ENCODE measurements around the gene LIX1. TPM values are rescaled to one million over a fixed set of nuclear protein-coding genes. Genes with fewer than 3 reads are reported as not detected.

The LIX1 gene
- total and polyA plus RNA-seq, 7 donors, result 0.54 to 3.6 (median 1.7) TPM; not detected in 2

GRCh38 chr5:97070234-97070633 is 72.2 kb downstream of the LIX1 start:
- DNase-seq, result no peak
- Histone ChIP-seq H3K9me3 (no peaks in the 10 kb centered on the region), H3K27ac (peak overlapping the region in 3 of 4 donors; percentile 69 to 81 (median 78)), H3K4me3 (no peak overlapping the region), H3K36me3 (no peaks in the 10 kb centered on the region), H3K4me1 (peaks cover 0 to 32% (median 19%) of the 10 kb centered on the region in 4 donors), H3K27me3 (no peaks in the 10 kb centered on the region)
- no peak for TF ChIP-seq POLR2AphosphoS5 (IDR thresholded peaks at IDR 0.05)
- TF ChIP-seq EP300 (IDR thresholded peaks at IDR 0.05), result no peak
- no peak for TF ChIP-seq POLR2A (IDR thresholded peaks at IDR 0.05)
- TF ChIP-seq CTCF (IDR thresholded peaks at IDR 0.05), result no peak
- intact Hi-C loops (cut with DNase I), result no loop called here

- TF ChIP-seq EP300 (IDR thresholded peaks at IDR 0.05) (no peak), POLR2A (IDR thresholded peaks at IDR 0.05) (no peak), POLR2AphosphoS5 (IDR thresholded peaks at IDR 0.05) (peak in 2 of 4 donors; percentile 65), CTCF (IDR thresholded peaks at IDR 0.05) (no peak)
- 77 to 85% methylated on average over 4 of the region's 4 CpGs for WGBS, 2 donors
Observed at GRCh38 chr5:97067296-97067850, 75.0 kb downstream of the LIX1 start.

GRCh38 chr5:97065475-97065874 is 76.9 kb downstream of the LIX1 start:
- no peak for DNase-seq
- 88 to 91% methylated on average over 2 of the region's 2 CpGs for WGBS, 2 donors
- Histone ChIP-seq H3K36me3 (no peaks in the 10 kb centered on the region), H3K9me3 (no peaks in the 10 kb centered on the region), H3K27me3 (no peaks in the 10 kb centered on the region), H3K4me3 (no peak overlapping the region), H3K27ac (no peak overlapping the region), H3K4me1 (peaks cover 0 to 17% (median 9%) of the 10 kb centered on the region in 4 donors)
- intact Hi-C loops (cut with DNase I), result no loop called here
- TF ChIP-seq EP300 (IDR thresholded peaks at IDR 0.05), result no peak
- TF ChIP-seq POLR2A (IDR thresholded peaks at IDR 0.05), result no peak
- no peak for TF ChIP-seq CTCF (IDR thresholded peaks at IDR 0.05)
- no peak for TF ChIP-seq POLR2AphosphoS5 (IDR thresholded peaks at IDR 0.05)

More at GRCh38 chr5:97067296-97067850, 75.0 kb downstream of the LIX1 start:
- DNase-seq, result no peak
- Histone ChIP-seq H3K27ac (peak overlapping the region in 2 of 4 donors; percentile 19 to 55), H3K4me3 (no peak overlapping the region), H3K4me1 (peaks cover 0 to 32% (median 19%) of the 10 kb centered on the region in 4 donors), H3K27me3 (no peaks in the 10 kb centered on the region), H3K9me3 (no peaks in the 10 kb centered on the region), H3K36me3 (no peaks in the 10 kb centered on the region)
- intact Hi-C loops (cut with DNase I), result no loop called here

- H3K27me3 ChIP-seq, result no peaks in the 10 kb centered on the region
- H3K27ac ChIP-seq, result no peak overlapping the region
- no peaks in the 10 kb centered on the region for H3K36me3 ChIP-seq
- intact Hi-C loops (cut with DNase I), result no loop called here
- 90 to 96% methylated on average over 1 of the region's 1 CpG for WGBS, 2 donors
- H3K4me3 ChIP-seq, result no peak overlapping the region
- no peak for DNase-seq
- TF ChIP-seq CTCF (IDR thresholded peaks at IDR 0.05) (no peak), EP300 (IDR thresholded peaks at IDR 0.05) (no peak), POLR2A (IDR thresholded peaks at IDR 0.05) (no peak), POLR2AphosphoS5 (IDR thresholded peaks at IDR 0.05) (no peak)
- peaks cover 0 to 17% (median 9%) of the 10 kb centered on the region in 4 donors for H3K4me1 ChIP-seq
- no peaks in the 10 kb centered on the region for H3K9me3 ChIP-seq
Observed at GRCh38 chr5:97063251-97063650, 79.2 kb downstream of the LIX1 start.

- H3K36me3 ChIP-seq, result no peaks in the 10 kb centered on the region
- 85 to 88% methylated on average over 8 of the region's 8 CpGs for WGBS, 2 donors
- no peak for TF ChIP-seq CTCF (IDR thresholded peaks at IDR 0.05)
- TF ChIP-seq POLR2AphosphoS5 (IDR thresholded peaks at IDR 0.05), result no peak
- TF ChIP-seq POLR2A (IDR thresholded peaks at IDR 0.05), result no peak
- no peak for TF ChIP-seq EP300 (IDR thresholded peaks at IDR 0.05)
Observed at GRCh38 chr5:97062046-97062445, 80.4 kb downstream of the LIX1 start.

More at GRCh38 chr5:97062046-97062445, 80.4 kb downstream of the LIX1 start:
- Histone ChIP-seq H3K4me3 (no peak overlapping the region), H3K27me3 (no peaks in the 10 kb centered on the region), H3K27ac (no peak overlapping the region), H3K4me1 (peaks cover 0 to 7% (median under 1%) of the 10 kb centered on the region in 4 donors), H3K9me3 (no peaks in the 10 kb centered on the region)
- intact Hi-C loops (cut with DNase I), result no loop called here
- DNase-seq, result no peak
